Liver (tissue), 9 donors: Measurements from ENCODE around the gene OR2A42. TPM values are rescaled to one million over a fixed set of nuclear protein-coding genes. Genes with fewer than 3 reads are reported as not detected.
A peak's percentile ranks its signal among the peaks of the same experiment; 100 is the strongest.
"Not testable (repeated sequence)": the region's sequence is repeated elsewhere in the genome, so short reads cannot be mapped to it uniquely, and the experiment has no call there.

Source experiments
- DNase-seq: peaks from one replicate; pipeline ENCODE4 v3.0.0-alpha.2; 2017; ENCODE audit warnings: low spot score
- H3K27ac ChIP-seq, 2 donors: one replicate each; pipeline ENCODE4 v1.7.0; 2013; ENCODE audit warnings: inconsistent platforms in 2 of 2, low read length in 2 of 2, control low read depth in 1 of 2, low read depth in 1 of 2, mild to moderate bottlenecking in 1 of 2
- H3K27me3 ChIP-seq, 4 donors: one replicate each; pipeline versions ENCODE4 v1.6.1 to v1.7.0; 2013; ENCODE audit warnings: low read length in 3 of 4, inconsistent platforms in 1 of 4, mild to moderate bottlenecking in 1 of 4, moderate library complexity in 1 of 4; ENCODE audit not compliant: control insufficient read depth in 4 of 4, insufficient read depth in 4 of 4
- H3K36me3 ChIP-seq, 4 donors: one replicate each; pipeline versions ENCODE4 v1.6.1 to v1.7.0; 2013; ENCODE audit warnings: low read length in 3 of 4, mild to moderate bottlenecking in 3 of 4, low read depth in 1 of 4, moderate library complexity in 1 of 4; ENCODE audit not compliant: control insufficient read depth in 4 of 4, insufficient read depth in 3 of 4
- H3K4me1 ChIP-seq, 4 donors: one replicate each; pipeline versions ENCODE4 v1.6.1 to v1.7.0; 2013; ENCODE audit warnings: low read length in 3 of 4, mild to moderate bottlenecking in 3 of 4, moderate library complexity in 1 of 4; ENCODE audit not compliant: control insufficient read depth in 4 of 4, insufficient read depth in 4 of 4
- H3K4me3 ChIP-seq, 3 donors: one replicate each; pipeline versions ENCODE4 v1.6.1 to v1.7.0; 2013; ENCODE audit warnings: low read length in 3 of 3, control low read depth in 1 of 3, low read depth in 1 of 3, mild to moderate bottlenecking in 1 of 3
- H3K9ac ChIP-seq, 2 donors: one replicate each; pipeline ENCODE4 v1.7.0; 2013; ENCODE audit warnings: low read length in 2 of 2, mild to moderate bottlenecking in 2 of 2, moderate library complexity in 2 of 2, control low read depth in 1 of 2, low read depth in 1 of 2
- H3K9me3 ChIP-seq, 4 donors: one replicate each; pipeline versions ENCODE4 v1.6.1 to v1.7.0; 2013; ENCODE audit warnings: low read length in 3 of 4; ENCODE audit not compliant: control insufficient read depth in 4 of 4
- EGR1 ChIP-seq, 2 donors: IDR thresholded peaks; 2 replicates each; pipeline ENCODE4 v1.6.1; 2016 to 2018; ENCODE audit warnings: antibody characterized with exemption in 2 of 2, low read depth in 2 of 2
- FOXA1 ChIP-seq: IDR thresholded peaks from 2 replicates; pipeline ENCODE4 v1.6.1; 2016; ENCODE audit warnings: antibody characterized with exemption
- FOXA2 ChIP-seq: IDR thresholded peaks from 2 replicates; pipeline ENCODE4 v1.6.1; 2016; ENCODE audit warnings: antibody characterized with exemption
- HNF4G ChIP-seq: IDR thresholded peaks from 2 replicates; pipeline ENCODE4 v1.6.1; 2016; ENCODE audit warnings: antibody characterized with exemption
- JUND ChIP-seq, 2 donors: IDR thresholded peaks; 2 replicates each; pipeline ENCODE4 v1.6.1; 2016; ENCODE audit warnings: antibody characterized with exemption in 2 of 2
- NR2F2 ChIP-seq: IDR thresholded peaks from 2 replicates; pipeline ENCODE4 v1.6.1; 2016; ENCODE audit warnings: antibody characterized with exemption
- RAD21 ChIP-seq, 2 donors: IDR thresholded peaks; 2 replicates each; pipeline ENCODE4 v1.6.1; 2016; ENCODE audit warnings: antibody characterized with exemption in 2 of 2, mild to moderate bottlenecking in 2 of 2
- SP1 ChIP-seq: IDR thresholded peaks from 2 replicates; pipeline ENCODE4 v1.6.1; 2018; ENCODE audit warnings: antibody characterized with exemption, mild to moderate bottlenecking
- YY1 ChIP-seq: IDR thresholded peaks from 2 replicates; pipeline ENCODE4 v1.6.1; 2016; ENCODE audit warnings: antibody characterized with exemption, mild to moderate bottlenecking
- WGBS: extraction: QIAGEN DNeasy Blood & Tissue Kit; methylation state at CpG from one replicate; pipeline ENCODE4 v1.1.7; 2013; 5-methylcytosine and 5-hydroxymethylcytosine counted together
- polyA plus RNA-seq, 2 donors: library from polyadenylated mRNA; stranded (reverse) in 1 of 2; unstranded in 1 of 2; fragments of 200-250 nt in 1 of 2; fragments of >200 nt in 1 of 2; fragmentation: Nextera tagmentation in 1 of 2; extraction: Ambion mirVana in 1 of 2; gene quantifications; one replicate each; pipeline versions ENCODE4 v1.2.1 to v1.2.3, GENCODE V29; 2013 to 2015
- total RNA-seq, 2 donors: library from RNA; depleted of rRNA; stranded (reverse); fragments of >200 nt; gene quantifications; one replicate each; pipeline ENCODE4 v1.2.3, GENCODE V29; 2014
- TF ChIP-seq, protein P1 (sequence below): IDR thresholded peaks from 2 replicates; pipeline ENCODE4 v1.6.1; 2016; ENCODE audit warnings: antibody characterized with exemption
- TF ChIP-seq, protein P2 (sequence below): IDR thresholded peaks from 2 replicates; pipeline ENCODE4 v1.6.1; 2016; ENCODE audit warnings: antibody characterized with exemption
- donor health status: healthy.
- donor health status: healthy.
- donor health status: healthy.
- donor health status: healthy.
- donor health status: healthy.

The OR2A42 gene
- total and polyA plus RNA-seq, 4 donors = not detected

DNA sequence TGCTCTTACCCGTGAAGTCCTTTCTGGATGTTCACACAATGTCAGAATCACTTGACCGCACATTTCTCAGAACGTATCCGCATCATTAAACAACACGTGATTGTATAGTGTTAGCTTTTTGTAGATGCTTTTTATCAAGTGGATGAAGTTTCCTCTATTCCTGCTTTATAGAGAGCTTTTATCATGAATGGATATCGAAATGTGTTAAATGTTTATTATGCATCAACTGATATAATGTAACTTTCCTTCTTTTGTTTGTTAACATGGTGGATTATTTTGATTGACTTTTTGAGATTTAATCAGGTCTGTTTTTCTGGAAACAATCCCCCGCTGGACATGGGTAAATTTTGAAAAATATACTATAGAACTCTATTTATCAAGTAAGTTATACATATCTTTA lies 25.3 kb upstream of the OR2A42 start, which contains the start of gene OR2A7:
Gene OR2A7 (minus strand): TSS at position 101 of the 400 bp plus-strand sequence. CDS start 5,164 bp downstream, outside the sequence.
- not testable (repeated sequence) for H3K4me3 ChIP-seq, H3K9ac ChIP-seq, H3K36me3 ChIP-seq, H3K27me3 ChIP-seq, H3K9me3 ChIP-seq, DNase-seq, H3K27ac ChIP-seq, H3K4me1 ChIP-seq
- WGBS = 96% methylated on average over 6 of the region's 7 CpGs

DNA sequence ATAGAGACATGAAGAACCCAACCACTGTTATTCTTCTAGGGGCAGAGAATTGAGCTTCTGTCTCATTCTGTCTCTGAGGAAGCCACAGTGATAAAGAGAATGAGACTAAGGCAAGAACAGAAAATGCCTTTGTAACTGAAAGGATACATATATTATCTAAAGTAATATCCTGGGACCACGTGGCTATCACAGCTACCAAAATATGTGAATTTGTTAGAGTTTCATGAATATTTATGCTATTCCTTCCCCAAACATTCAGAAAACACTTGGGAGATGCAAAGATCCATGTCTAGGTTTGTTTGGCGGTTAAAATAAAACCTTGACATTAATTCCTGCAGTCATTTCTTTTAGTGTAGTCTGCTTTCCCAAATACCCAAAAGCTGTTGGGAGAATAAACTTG lies 22.7 kb upstream of the OR2A42 start:
- DNase-seq, H3K4me3 ChIP-seq, H3K36me3 ChIP-seq, H3K4me1 ChIP-seq, H3K27me3 ChIP-seq, H3K27ac ChIP-seq, H3K9ac ChIP-seq, H3K9me3 ChIP-seq: not testable (repeated sequence)
- no CpG with 5 or more reads among the region's 2 CpGs for WGBS

DNA sequence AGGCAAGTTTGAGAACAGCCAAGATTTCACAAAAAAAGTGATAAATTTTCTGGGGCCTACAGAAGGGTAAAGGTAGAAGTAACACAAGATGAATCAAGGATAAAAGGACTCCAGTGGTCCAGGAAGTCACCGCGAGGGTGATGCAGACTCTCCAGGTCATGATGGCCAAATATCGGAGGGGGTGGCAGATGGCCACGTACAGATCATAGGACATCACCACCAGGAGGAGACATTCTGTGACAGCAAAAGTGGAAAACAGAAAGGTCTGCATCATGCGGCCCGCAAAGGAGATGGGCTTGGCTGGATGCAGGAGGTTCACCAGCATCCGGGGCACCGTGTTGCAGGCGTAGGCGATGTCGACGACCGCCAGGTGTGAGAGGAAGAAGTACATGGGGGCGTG lies 19.7 kb upstream of the OR2A42 start:
- no CpG with 5 or more reads among the region's 14 CpGs for WGBS
- not testable (repeated sequence) for H3K4me3 ChIP-seq, H3K36me3 ChIP-seq, DNase-seq, H3K4me1 ChIP-seq, H3K9me3 ChIP-seq, H3K9ac ChIP-seq, H3K27me3 ChIP-seq, H3K27ac ChIP-seq

DNA sequence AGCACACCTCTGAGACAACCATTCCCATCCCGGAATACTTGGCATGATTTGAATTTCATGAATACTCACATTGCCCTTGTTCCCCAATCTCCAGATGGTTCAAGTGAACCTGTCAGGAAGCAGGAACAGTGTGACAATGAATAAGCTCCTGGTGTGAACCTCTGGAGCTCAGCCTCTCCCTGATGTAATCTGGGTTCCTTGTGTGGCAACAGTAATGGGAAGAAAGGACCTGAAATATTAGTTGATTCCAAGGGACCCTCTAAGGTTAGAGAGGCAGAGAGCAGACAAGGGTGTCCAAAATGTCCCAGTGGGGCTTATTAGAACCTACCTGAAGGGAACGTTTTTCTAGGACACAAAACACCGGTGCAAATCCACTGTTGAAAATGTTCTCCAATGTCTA lies 16.7 kb upstream of the OR2A42 start:
- Histone ChIP-seq H3K27me3 (no peaks in the 10 kb centered on the region), H3K4me1 (no peaks in the 10 kb centered on the region), H3K27ac (no peak overlapping the region), H3K9ac (no peak overlapping the region), H3K9me3 (no peaks in the 10 kb centered on the region), H3K36me3 (no peaks in the 10 kb centered on the region), H3K4me3 (no peak overlapping the region)
- TF ChIP-seq YY1 (no peak), RAD21 (IDR thresholded peaks at IDR 0.05) (no peak), EGR1 (IDR thresholded peaks at IDR 0.05; ENCODE audit: low read depth in 2 of 2) (no peak), FOXA2 (no peak), JUND (IDR thresholded peaks at IDR 0.05) (no peak), HNF4G (no peak), FOXA1 (no peak)
- TF ChIP-seq, protein P1, sequence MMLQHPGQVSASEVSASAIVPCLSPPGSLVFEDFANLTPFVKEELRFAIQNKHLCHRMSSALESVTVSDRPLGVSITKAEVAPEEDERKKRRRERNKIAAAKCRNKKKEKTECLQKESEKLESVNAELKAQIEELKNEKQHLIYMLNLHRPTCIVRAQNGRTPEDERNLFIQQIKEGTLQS = no peak
- 69% methylated on average over 3 of the region's 3 CpGs for WGBS
- peak; percentile 32 for DNase-seq

DNA sequence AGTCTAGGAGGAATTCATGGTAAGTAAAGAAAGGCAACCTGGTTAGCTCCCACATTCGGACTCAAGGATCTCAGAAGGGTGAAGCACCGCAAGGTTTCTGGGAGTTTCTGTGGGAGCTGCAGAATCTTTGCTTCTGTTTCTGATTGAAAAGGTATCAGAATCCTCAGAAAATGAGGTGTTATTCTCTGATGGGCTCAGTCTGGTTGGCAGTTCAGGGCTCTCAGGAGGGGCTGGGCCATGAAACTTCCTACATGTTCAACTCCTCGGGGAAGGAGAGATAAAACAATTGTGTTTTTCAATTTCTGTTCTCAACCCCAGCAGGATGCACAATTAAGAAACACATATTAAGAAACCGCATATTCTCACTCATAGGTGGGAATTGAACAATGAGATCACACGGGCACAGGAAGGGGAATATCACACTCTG lies 16.1 kb upstream of the OR2A42 start:
- no peaks in the 10 kb centered on the region for H3K27me3 ChIP-seq
- no peaks in the 10 kb centered on the region for H3K4me1 ChIP-seq
- no peaks in the 10 kb centered on the region for H3K9me3 ChIP-seq
- no peak overlapping the region for H3K4me3 ChIP-seq
- DNase-seq = peak; percentile 33
- no peak overlapping the region for H3K27ac ChIP-seq
- TF ChIP-seq NR2F2 (no peak), EGR1 (IDR thresholded peaks at IDR 0.05; ENCODE audit: low read depth in 2 of 2) (no peak), SP1 (no peak)
- TF ChIP-seq, protein P2, sequence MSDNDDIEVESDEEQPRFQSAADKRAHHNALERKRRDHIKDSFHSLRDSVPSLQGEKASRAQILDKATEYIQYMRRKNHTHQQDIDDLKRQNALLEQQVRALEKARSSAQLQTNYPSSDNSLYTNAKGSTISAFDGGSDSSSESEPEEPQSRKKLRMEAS = no peak
- H3K36me3 ChIP-seq = no peaks in the 10 kb centered on the region
- 86% methylated on average over 5 of the region's 5 CpGs for WGBS
- H3K9ac ChIP-seq = no peak overlapping the region

DNA sequence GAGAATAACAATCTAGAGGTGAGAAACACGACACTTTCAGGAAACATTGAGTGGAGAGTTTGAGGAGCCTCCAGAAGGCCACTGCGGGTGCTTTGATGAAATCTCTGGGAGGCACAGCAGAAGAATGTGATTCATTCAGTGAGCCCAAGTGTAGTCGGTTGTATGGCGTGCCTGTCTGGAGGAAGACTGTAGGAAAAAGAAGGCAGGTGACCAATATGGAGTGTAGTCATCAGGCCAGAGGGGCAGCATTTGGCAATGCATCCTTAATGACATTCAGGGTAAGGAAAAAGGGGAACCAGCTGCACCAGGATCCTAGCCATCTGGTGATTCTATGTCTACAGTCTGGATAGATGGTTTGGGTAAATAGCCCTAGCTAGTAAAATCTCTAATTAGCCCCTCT lies 12.9 kb upstream of the OR2A42 start:
- not testable (repeated sequence) for H3K27ac ChIP-seq, H3K4me1 ChIP-seq, H3K36me3 ChIP-seq, H3K9me3 ChIP-seq, DNase-seq, H3K4me3 ChIP-seq, H3K27me3 ChIP-seq, H3K9ac ChIP-seq
- no CpG with 5 or more reads among the region's 4 CpGs for WGBS

DNA sequence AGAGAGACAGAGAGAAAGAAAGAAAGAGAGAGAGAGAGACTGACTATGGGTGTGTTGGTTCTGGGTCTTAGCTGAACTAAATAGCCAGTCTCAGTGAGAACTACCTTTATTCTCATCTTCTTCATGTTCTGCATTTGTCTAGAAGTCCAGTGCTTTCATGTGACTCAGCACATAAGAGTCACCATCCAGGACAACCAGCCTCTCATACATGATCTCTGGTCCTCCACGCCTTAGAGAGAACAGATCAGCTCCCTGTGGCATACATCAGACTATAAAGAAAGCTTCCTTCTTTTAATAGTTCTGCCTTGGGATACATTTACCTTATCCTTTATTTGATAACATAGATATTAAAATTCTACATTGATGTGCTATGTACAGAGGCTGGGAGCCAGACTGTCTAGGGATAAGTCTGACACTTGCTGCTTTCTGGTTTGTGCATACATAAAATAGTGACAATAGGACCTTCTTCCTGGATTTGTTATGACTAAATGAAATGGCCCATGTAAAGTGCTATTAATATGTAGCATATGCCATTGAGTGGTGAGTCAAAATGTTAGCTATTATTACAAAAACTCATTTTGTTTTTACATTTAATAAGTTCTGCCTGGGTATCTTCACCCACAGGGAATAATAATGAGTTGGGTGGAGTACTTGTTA lies 8.4 kb upstream of the OR2A42 start:
- H3K4me1 ChIP-seq, H3K9me3 ChIP-seq, H3K36me3 ChIP-seq, H3K4me3 ChIP-seq, H3K27me3 ChIP-seq, H3K27ac ChIP-seq, DNase-seq, H3K9ac ChIP-seq: not testable (repeated sequence)
- no CpG with 5 or more reads among the region's 1 CpG for WGBS
